GM18519 (cell line): Measurements from ENCODE around the gene SV2C.
A peak's percentile ranks its signal among the peaks of the same experiment; 100 is the strongest.
"Not testable (repeated sequence)": the region's sequence is repeated elsewhere in the genome, so short reads cannot be mapped to it uniquely, and the experiment has no call there.

ENCODE experiments used
- ATAC-seq: cut with Tn5 transposase; IDR thresholded peaks from one replicate; pipeline ENCODE4 v1.9.1; 2021; ENCODE audit warnings: mild to moderate bottlenecking, moderate library complexity; ENCODE audit not compliant: unreplicated experiment, low FRiP score

The SV2C gene

GRCh38 chr5:76290321-76290757 is 207.2 kb downstream of the SV2C start:
- no peak for ATAC-seq

DNA sequence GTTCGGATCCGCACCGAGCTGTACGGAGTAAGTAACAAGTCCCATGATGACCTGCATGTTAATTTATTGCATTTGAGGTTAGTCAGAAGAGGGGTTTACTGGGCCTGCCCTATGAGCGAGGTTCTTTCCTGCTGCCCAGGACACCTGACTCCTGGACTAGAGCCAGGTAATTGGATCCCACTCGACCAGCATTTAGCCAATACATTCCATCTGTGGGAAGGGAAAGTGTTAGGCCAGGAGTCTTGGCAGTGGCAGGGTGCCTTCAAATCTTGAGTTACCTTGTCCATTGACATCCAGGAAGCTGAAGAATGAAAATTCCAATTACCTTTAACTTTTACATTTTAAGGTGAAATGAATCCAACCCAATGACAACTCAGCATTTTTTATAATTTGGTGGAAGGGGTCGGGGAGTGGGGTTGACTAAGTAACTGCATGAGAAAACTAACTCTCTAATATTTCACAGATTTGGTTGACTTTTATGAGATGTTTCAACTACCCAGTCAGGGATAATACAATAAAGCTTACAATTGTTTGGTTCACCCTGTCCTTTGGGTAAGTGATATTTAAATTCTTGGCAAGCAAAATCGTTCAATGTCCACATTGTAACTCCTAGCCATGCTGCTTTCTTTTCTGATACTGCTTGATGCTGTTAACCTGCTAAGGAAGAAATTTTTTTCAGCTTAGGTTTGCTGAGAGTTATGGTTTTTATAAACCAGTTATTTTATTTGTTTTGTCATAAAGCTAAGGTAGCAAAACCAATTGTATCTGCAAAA is 208.3 kb downstream of the SV2C start:
- ATAC-seq: no peak

DNA sequence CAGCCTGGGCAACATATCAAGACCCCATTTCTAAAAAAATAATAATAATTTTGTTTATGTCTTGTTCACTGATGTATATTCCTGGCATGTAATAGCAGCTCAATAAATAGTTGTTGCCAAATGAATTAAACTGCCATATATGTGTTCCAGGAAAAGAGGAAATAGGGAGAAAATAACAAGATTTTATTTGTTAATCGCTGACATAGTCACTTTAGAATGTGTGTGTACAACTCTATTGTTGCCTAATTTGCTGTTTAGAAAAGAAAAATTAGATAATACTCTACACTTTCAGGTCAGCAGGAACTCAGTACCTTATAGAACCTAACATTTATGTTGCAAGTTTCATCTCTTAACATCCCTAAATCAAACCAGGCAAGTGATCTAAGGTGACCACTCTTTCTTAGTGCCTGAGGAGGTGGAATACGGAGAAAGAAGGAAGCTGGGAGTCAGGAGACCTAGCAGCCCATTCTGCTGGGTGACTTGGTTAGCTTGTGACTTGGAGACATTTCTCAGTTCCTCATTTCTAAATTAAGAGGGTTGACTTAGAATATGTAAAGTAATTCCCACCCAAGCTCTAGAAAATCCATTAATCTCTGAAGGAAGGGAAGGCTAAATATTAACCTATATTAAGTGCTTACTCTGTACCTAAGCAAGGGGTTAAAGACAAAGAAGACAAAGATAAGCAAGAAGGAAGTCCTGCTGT is 209.6 kb downstream of the SV2C start:
- ATAC-seq: peak; percentile 65

GRCh38 chr5:76294573-76294972 is 211.4 kb downstream of the SV2C start:
- ATAC-seq: no peak

DNA sequence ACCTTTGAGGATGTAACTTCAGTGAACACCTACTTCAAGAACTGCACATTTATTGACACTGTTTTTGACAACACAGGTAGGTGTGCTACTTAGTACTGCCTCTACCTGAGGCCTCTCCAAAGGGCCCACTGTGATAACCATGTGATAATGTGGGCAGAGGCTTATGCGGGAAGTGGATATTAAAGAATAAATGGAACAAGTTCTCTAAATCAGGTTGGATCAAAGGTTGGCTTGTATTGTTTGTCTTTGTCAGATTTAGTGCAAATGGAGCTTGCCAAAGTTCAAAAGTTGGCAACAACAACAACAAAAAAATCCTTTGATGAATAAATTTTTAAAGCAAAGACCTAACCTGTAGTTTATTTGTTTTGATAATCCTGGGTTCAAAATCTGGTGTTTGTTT is 215.7 kb downstream of the SV2C start:
- no peak for ATAC-seq

- ATAC-seq: no peak
These were observed 216.4 kb downstream of the SV2C start for GRCh38 chr5:76299592-76299991.

DNA sequence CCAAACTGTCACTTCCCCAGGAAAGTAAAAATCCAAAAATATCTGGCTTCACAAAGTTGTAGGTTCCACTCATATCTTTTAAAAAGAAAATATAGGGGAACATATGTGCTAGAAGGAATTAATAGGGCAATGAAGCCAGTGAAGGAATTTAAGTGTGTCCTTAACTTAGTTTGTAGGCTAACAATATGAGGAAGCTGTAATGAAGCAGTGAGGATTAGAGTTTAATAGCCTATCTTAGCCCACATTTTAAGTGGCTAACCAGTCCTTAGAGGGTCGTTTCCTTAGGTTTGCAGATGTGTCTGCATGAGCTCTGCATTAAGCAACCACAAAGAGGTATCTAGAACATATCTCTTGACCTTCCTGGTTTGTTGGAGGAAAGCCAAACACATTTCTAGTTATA is 218.7 kb downstream of the SV2C start:
- not testable (repeated sequence) for ATAC-seq

- not testable (repeated sequence) for ATAC-seq
These were observed 219.5 kb downstream of the SV2C start for GRCh38 chr5:76302661-76303060.

DNA sequence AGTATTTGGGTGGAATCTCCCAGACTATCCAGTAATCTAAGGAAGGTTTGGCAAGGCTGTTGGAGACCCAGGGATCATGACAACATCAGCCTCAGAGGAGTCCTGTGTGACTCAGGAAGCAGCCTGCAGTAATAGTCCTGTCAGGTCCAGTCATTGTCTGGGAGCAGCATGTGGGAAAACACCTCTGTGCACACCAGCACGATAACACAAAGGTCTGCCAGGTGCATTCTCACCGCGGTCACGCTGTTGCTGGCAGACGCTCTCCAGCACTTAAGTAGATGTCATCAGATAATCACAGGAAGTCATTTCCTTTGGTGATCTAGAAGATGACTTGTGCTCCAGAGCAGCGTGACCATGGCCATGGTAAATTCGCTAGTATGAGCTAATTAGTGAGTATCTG is 220.7 kb downstream of the SV2C start:
- no peak for ATAC-seq

- ATAC-seq: no peak
These were observed 222.1 kb downstream of the SV2C start for GRCh38 chr5:76305269-76305668.

DNA sequence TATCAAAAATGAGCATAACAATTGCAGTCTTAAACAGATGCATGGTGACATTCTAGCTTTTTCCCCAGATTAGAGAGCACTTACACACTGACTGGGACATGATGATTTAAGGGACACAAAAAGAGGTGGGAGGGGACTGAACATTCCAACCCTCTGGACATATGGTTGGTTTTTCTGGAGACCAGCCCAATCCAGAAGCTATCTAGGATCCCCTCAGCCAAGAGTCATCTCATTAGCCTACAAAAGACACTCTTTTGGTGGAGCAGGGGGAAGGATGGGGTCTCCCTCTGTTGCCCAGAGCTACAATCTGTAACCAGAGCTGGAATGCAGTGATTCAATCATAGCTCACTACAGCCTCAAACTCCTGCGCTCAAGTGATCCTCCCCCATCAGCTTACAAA is 222.6 kb downstream of the SV2C start:
- ATAC-seq: no peak

DNA sequence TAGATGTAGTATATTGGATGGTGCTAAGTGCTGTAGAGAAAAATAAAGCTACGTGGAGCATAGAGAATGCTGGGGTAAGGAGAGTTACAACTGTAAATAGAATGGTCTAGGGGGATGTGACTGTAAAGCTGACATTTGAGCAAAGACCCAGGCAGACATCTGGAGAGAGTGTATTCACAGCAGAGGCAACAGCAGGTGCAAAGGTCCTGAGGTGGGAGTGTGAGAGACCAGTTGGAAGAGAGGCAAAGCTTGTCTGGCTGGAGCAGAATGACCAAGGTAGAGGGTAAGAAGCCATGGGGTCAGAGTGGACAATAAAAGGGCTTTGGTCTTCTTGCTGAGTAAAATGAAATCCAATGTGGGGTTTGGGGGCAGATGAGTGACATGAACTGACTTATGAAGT is 227.0 kb downstream of the SV2C start:
- no peak for ATAC-seq

GRCh38 chr5:76312783-76313182 is 229.6 kb downstream of the SV2C start:
- ATAC-seq: no peak

- no peak for ATAC-seq
These were observed 231.5 kb downstream of the SV2C start for GRCh38 chr5:76314643-76315042.

GRCh38 chr5:76319673-76320072 is 236.5 kb downstream of the SV2C start:
- ATAC-seq: no peak

DNA sequence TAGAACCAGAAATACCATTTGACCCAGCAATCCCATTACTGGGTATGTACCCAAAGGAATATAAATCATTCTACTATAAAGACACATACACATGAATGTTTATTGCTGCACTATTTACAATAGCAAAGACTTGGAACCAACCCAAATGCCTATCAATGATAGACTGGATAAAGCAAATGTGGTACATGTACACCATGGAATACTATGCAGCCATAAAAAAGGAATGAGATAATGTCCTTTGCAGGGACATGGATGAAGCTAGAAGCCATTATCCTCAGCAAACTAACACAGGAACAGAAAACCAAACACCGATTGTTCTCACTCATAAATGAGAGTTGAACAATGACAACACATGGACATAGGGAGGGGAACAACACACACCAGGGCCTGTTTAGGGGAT is 240.3 kb downstream of the SV2C start:
- ATAC-seq: not testable (repeated sequence)

GRCh38 chr5:76325326-76325725 is 242.1 kb downstream of the SV2C start:
- ATAC-seq: no peak

DNA sequence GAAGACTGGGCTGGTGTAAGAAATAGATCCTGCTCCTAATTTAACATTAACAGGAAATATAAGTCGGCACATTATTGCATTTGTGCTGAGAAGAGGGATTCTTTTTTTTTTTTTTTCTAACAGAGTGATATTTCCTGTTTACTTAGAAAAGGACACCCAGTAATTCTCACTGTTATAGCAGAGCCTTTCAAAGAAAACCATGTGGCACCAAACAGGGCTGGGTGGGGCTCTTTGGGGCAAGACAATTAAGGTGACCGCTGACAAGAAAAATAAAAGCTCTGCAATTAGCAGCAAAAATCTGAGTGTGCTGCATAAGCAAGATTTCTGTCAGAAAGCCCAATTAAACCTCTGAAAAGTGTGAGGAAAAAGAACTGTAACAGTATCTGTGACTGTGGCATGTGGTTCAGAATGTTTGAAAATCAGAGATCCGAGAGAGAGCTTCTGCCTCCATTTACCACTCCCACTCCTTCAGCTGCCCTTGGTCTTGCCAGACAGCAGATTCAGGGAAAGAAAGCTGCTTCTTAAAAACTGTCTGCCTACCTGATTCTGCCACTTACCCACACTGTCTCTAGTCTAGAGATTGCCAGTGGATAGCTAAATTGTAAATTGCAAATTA is 242.8 kb downstream of the SV2C start:
- ATAC-seq: no peak

GRCh38 chr5:76326577-76327302 is 243.6 kb downstream of the SV2C start:
- ATAC-seq: no peak

DNA sequence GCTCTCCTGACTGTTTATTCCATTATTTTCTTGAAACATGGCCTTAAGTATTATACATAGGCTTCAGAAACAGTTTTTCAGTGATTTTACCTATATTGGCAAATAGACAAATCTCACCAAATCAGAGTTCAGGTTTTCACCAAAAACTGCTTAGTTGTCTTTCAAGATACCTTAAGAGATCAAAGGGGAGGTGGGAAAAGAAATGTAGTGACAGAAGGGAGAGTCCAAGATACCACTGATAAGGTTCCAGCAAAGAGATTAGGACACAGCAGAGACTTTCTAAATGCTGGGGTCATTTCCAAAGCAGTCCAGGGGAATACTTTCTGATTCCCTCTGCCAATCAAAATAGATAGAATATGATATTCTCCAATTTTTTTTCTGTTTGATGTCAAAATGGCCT is 246.2 kb downstream of the SV2C start:
- ATAC-seq: no peak

- ATAC-seq: no peak
These were observed 247.9 kb downstream of the SV2C start for GRCh38 chr5:76331126-76331525.
